ENCODE measurements around the gene RNU1-3. TPM values are rescaled to one million over a fixed set of nuclear protein-coding genes. Genes with fewer than 3 reads are reported as not detected.
A peak's percentile ranks its signal among the peaks of the same experiment; 100 is the strongest.
"Not testable (repeated sequence)": the region's sequence is repeated elsewhere in the genome, so short reads cannot be mapped to it uniquely, and the experiment has no call there.

RNU1-3 gene
- total RNA-seq, 2 experiments from 2014 or later = 820 to 1,043 TPM

DNA sequence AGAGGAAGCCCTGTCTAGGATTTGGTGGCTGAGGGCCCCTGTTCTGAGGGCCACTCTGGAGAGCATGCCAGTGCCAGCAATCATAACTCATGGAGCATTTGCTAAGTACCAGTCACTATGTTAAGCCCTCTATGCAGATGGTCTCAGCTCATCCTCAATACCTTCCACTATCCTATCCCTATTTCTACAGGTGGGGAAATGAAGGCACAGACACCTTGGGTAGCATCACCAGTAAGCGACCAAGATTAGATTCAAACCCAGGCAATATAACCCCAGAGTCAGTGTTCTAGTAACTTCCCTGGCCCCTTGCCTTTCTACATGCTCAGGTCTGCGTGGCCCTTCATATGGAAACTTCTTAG lies 45.5 kb downstream of the RNU1-3 start:
- POLR2A ChIA-PET = interaction anchor here (1.7 kb wide), 1 partner anchor 108 kb away, joined by 5 read pairs; no protein-coding TSS in a partner anchor
- H3K27me3 Mint-ChIP-seq = no peaks in the 10 kb centered on the region
- H3K36me3 Mint-ChIP-seq (ENCODE audit: low read depth) = peaks cover 5% of the 10 kb centered on the region
- H3K4me3 Mint-ChIP-seq = no peak overlapping the region
- DNase-seq = no peak
- intact Hi-C loops (cut with micrococcal nuclease) = no loop called here
- CTCF ChIA-PET = interaction anchor here (1.0 to 2.0 kb wide), 9 partner anchors 9 to 339 kb away, joined by 4 to 17 read pairs (median 6); partner anchors contain the start of gene NBPF1
- no peaks in the 10 kb centered on the region for H3K9me3 Mint-ChIP-seq
- H3K27ac Mint-ChIP-seq = no peak overlapping the region
- TF ChIP-seq, protein P1, sequence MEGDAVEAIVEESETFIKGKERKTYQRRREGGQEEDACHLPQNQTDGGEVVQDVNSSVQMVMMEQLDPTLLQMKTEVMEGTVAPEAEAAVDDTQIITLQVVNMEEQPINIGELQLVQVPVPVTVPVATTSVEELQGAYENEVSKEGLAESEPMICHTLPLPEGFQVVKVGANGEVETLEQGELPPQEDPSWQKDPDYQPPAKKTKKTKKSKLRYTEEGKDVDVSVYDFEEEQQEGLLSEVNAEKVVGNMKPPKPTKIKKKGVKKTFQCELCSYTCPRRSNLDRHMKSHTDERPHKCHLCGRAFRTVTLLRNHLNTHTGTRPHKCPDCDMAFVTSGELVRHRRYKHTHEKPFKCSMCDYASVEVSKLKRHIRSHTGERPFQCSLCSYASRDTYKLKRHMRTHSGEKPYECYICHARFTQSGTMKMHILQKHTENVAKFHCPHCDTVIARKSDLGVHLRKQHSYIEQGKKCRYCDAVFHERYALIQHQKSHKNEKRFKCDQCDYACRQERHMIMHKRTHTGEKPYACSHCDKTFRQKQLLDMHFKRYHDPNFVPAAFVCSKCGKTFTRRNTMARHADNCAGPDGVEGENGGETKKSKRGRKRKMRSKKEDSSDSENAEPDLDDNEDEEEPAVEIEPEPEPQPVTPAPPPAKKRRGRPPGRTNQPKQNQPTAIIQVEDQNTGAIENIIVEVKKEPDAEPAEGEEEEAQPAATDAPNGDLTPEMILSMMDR (IDR thresholded peaks at IDR 0.05) = peak; percentile 17
- no peaks in the 10 kb centered on the region for H3K4me1 Mint-ChIP-seq (ENCODE audit: low read depth)
- no peak for ATAC-seq

DNA sequence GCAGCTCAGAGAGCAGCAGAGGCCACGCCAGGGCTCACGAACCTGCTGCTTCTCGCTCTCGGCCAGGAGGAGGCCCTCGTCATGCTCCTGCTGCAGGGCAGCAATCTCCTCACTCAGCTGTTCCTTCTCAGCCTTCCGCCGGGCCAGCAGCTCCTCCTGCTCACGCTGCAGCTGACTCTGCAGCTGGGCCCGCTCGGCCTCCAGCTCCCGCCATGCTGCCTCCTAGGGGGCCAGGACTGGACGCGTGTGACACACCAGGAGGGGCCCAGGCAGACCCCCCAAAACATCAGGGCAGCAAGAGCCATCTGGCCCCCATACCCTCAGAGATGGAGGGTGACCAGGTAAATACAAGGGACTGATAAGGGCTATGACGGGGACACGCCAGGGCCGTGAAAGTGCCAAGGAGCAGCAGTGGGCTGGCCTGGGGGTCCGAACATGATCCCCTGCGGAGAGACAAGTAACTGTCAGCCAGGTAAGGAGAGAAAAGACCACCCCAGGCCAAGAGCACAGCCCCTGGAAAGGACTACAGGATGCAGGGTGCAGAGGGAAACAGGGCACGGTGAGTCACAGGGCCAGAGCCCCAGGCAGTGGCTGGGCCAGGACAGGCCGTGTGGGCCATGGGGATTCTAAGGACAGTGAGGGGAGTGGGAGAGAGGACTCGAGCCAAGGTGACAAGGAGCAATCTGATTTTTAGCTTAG lies 46.8 kb downstream of the RNU1-3 start:
- intact Hi-C loops (cut with micrococcal nuclease); ATAC-seq; H3K4me3 Mint-ChIP-seq; H3K36me3 Mint-ChIP-seq (ENCODE audit: low read depth); H3K27ac Mint-ChIP-seq; H3K9me3 Mint-ChIP-seq; H3K4me1 Mint-ChIP-seq (ENCODE audit: low read depth); H3K27me3 Mint-ChIP-seq: not testable (repeated sequence)
- ChIA-PET CTCF (interaction anchor here (1.1 to 1.4 kb wide), 2 partner anchors 12 to 340 kb away, joined by 3 to 9 read pairs; no protein-coding TSS in a partner anchor), POLR2A (interaction anchor here (0.6 to 1.7 kb wide), 2 partner anchors 106 to 285 kb away, joined by 3 to 5 read pairs; no protein-coding TSS in a partner anchor)
- DNase-seq = peak; percentile 1

DNA sequence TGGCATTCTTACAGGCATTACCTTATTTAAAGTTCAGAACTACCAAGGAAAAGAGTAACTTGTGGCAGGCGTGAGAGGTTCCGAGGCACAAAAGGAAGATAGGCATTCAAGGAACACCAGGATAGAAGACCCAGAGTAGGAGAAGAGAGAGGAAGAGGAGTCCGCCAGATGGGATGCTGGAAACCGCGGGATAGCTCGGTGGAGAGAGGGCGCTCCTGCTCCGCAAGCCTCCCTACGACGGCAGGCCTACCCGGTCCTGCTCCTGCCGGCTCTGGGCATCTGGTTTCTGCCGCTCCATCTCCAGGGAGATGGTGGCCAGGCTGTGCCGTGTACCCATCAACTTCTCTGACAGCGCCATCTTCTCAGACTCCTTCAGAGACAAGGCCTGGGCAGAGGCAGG lies 48.0 kb downstream of the RNU1-3 start:
- no peaks in the 10 kb centered on the region for H3K27me3 Mint-ChIP-seq
- no peaks in the 10 kb centered on the region for H3K4me1 Mint-ChIP-seq (ENCODE audit: low read depth)
- ATAC-seq (no peak), DNase-seq (no peak)
- H3K27ac Mint-ChIP-seq = no peak overlapping the region
- no peak overlapping the region for H3K4me3 Mint-ChIP-seq
- ChIA-PET CTCF (interaction anchor here (1.3 kb wide), 1 partner anchor 16 kb away, joined by 5 read pairs; no protein-coding TSS in a partner anchor), POLR2A (interaction anchor here (1.2 kb wide), 1 partner anchor 278 kb away, joined by 3 read pairs; no protein-coding TSS in a partner anchor)
- TF ChIP-seq, protein P1 (IDR thresholded peaks at IDR 0.05) = no peak
- H3K36me3 Mint-ChIP-seq (ENCODE audit: low read depth) = no peaks in the 10 kb centered on the region
- intact Hi-C loops (cut with micrococcal nuclease) = no loop called here
- no peaks in the 10 kb centered on the region for H3K9me3 Mint-ChIP-seq

DNA sequence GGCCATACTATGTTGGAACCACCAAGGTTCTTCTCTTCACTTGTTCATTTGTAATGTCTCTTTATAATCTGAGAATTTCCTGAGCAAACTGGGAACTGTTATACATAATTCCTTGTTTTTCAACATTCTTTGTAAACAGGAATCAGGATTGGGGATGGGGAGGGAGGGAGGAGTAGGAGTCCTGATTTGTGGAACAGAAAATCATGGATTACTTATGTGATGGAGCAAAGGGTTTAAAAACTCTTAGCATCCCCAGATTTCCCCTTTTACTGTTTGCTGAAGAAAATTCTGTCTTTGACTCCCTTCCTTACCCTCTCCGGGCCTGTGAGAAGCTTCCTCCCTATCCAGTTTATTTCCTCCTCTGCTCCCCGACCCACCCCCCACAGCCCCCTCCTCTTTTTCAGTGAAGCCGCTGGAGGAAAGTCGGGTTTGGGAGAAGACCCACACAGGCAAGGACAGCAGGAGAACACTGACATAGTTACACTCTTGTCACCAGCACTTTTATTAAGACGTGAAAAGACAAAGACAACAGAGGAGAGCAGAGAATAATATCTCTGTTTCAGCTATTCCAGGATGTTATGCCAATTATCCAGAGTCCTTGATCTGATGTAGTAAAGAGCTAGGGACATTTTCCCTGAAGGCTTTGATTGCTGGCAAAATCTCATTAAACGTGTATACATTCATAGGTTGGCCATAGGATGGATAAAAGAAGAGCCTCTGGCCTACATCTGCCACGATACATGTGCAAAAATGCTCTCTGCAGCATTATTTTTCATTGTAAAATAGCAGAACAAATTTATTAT lies 48.8 kb downstream of the RNU1-3 start:
- POLR2A ChIA-PET = interaction anchor here (1.2 kb wide), 1 partner anchor 279 kb away, joined by 3 read pairs; no protein-coding TSS in a partner anchor

DNA sequence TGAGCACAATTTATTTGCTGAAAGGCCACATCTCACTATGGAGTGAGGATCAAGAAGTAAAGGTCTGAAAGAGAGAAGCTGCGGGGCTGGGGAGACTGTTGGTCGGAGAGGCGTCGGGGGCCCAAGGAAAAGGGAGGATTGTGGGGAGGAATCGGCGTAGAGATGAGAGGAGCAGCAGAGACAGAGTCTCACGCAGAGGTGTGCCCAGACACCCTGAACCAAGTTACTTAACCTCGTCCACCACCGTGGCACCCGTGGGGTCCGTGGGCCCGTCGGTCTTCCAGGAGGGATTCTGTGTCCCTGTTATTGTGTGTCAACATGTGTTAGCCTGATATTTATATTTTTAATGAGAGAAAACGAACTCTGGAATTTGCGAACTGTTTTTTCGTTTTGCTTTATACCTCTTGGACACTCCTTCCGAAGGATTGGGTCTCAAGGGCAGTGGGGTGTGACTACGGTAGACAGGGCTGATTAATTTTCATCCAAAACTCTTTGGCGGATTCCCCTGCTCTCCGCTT lies 49.6 kb downstream of the RNU1-3 start:
- TF ChIP-seq, protein P1 (IDR thresholded peaks at IDR 0.05) = no peak
- DNase-seq = no peak
- intact Hi-C loops (cut with micrococcal nuclease) = no loop called here

More for the DNA sequence above, 48.8 kb downstream of the RNU1-3 start:
- intact Hi-C loops (cut with micrococcal nuclease) = no loop called here
- CTCF ChIA-PET = interaction anchor here (1.3 kb wide), 1 partner anchor 15 kb away, joined by 5 read pairs; no protein-coding TSS in a partner anchor
- Mint-ChIP-seq H3K27ac (no peak overlapping the region), H3K4me3 (no peak overlapping the region), H3K36me3 (ENCODE audit: low read depth) (no peaks in the 10 kb centered on the region), H3K9me3 (no peaks in the 10 kb centered on the region), H3K4me1 (ENCODE audit: low read depth) (no peaks in the 10 kb centered on the region), H3K27me3 (no peaks in the 10 kb centered on the region)
- TF ChIP-seq, protein P1 (IDR thresholded peaks at IDR 0.05) = no peak
- no peak for DNase-seq
- no peak for ATAC-seq

More for the DNA sequence above, 49.6 kb downstream of the RNU1-3 start:
- H3K9me3 Mint-ChIP-seq = no peaks in the 10 kb centered on the region
- no peaks in the 10 kb centered on the region for H3K36me3 Mint-ChIP-seq (ENCODE audit: low read depth)
- no peak overlapping the region for H3K27ac Mint-ChIP-seq
- H3K4me3 Mint-ChIP-seq = no peak overlapping the region
- no peak for ATAC-seq
- no peaks in the 10 kb centered on the region for H3K27me3 Mint-ChIP-seq
- CTCF ChIA-PET = interaction anchor here (1.1 kb wide), 1 partner anchor 344 kb away, joined by 3 read pairs; no protein-coding TSS in a partner anchor
- H3K4me1 Mint-ChIP-seq (ENCODE audit: low read depth) = no peaks in the 10 kb centered on the region
- POLR2A ChIA-PET = interaction anchor here (1.4 kb wide), 1 partner anchor 15 kb away, joined by 3 read pairs; no protein-coding TSS in a partner anchor
